Measurements from ENCODE around the gene PARP16.
A peak's percentile ranks its signal among the peaks of the same experiment; 100 is the strongest.
"Not testable (repeated sequence)": the region's sequence is repeated elsewhere in the genome, so short reads cannot be mapped to it uniquely, and the experiment has no call there.

The PARP16 gene

GRCh38 chr15:65231306-65231705 lies 55.4 kb downstream of the PARP16 start:
- no peak for DNase-seq

- DNase-seq: not testable (repeated sequence)
Measured at GRCh38 chr15:65226901-65227300, 59.8 kb downstream of the PARP16 start.

- no peak for DNase-seq
Measured at GRCh38 chr15:65226221-65226620, 60.5 kb downstream of the PARP16 start.

- DNase-seq: no peak
Measured at GRCh38 chr15:65223996-65224395, 62.7 kb downstream of the PARP16 start.

- no peak for DNase-seq
Measured at GRCh38 chr15:65222891-65223290, 63.8 kb downstream of the PARP16 start.

- DNase-seq: no peak
Measured at GRCh38 chr15:65221697-65222096, 65.0 kb downstream of the PARP16 start.

GRCh38 chr15:65219137-65219536 lies 67.5 kb downstream of the PARP16 start:
- no peak for DNase-seq

GRCh38 chr15:65217526-65218482 lies 68.9 kb downstream of the PARP16 start:
- DNase-seq: no peak

GRCh38 chr15:65215496-65215895 lies 71.2 kb downstream of the PARP16 start:
- DNase-seq: no peak

GRCh38 chr15:65214010-65214409 lies 72.7 kb downstream of the PARP16 start:
- no peak for DNase-seq

GRCh38 chr15:65213241-65213640 lies 73.4 kb downstream of the PARP16 start:
- no peak for DNase-seq

- DNase-seq: peak; percentile 41 to 55
Measured at GRCh38 chr15:65212097-65212496, 74.6 kb downstream of the PARP16 start.

- no peak for DNase-seq
Measured at GRCh38 chr15:65211482-65211982, 75.2 kb downstream of the PARP16 start.

GRCh38 chr15:65210770-65211481 lies 75.8 kb downstream of the PARP16 start, which contains the start of gene CILP:
TSS of gene CILP (minus strand) at chr15:65211473. CDS start at chr15:65209755, 1,718 bp downstream.
- no peak for DNase-seq

GRCh38 chr15:65209701-65210643 lies 76.7 kb downstream of the PARP16 start:
- no peak for DNase-seq

GRCh38 chr15:65208647-65209046 lies 78.0 kb downstream of the PARP16 start:
- no peak for DNase-seq
